ENCODE measurements around the gene LRRC14B. TPM values are rescaled to one million over a fixed set of nuclear protein-coding genes. Genes with fewer than 3 reads are reported as not detected.

The LRRC14B gene
- total RNA-seq, 4 donors from 2014 or later, result not detected

- Histone ChIP-seq H3K36me3 (no peaks in the 10 kb centered on the region), H3K27me3 (no peaks in the 10 kb centered on the region), H3K9me3 (peaks cover 0 to 13% (median 4%) of the 10 kb centered on the region in 4 donors), H3K27ac (no peak overlapping the region), H3K4me1 (no peaks in the 10 kb centered on the region), H3K4me3 (no peak overlapping the region)
- DNase-seq, result no peak
- TF ChIP-seq, protein P1, sequence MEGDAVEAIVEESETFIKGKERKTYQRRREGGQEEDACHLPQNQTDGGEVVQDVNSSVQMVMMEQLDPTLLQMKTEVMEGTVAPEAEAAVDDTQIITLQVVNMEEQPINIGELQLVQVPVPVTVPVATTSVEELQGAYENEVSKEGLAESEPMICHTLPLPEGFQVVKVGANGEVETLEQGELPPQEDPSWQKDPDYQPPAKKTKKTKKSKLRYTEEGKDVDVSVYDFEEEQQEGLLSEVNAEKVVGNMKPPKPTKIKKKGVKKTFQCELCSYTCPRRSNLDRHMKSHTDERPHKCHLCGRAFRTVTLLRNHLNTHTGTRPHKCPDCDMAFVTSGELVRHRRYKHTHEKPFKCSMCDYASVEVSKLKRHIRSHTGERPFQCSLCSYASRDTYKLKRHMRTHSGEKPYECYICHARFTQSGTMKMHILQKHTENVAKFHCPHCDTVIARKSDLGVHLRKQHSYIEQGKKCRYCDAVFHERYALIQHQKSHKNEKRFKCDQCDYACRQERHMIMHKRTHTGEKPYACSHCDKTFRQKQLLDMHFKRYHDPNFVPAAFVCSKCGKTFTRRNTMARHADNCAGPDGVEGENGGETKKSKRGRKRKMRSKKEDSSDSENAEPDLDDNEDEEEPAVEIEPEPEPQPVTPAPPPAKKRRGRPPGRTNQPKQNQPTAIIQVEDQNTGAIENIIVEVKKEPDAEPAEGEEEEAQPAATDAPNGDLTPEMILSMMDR (IDR thresholded peaks at IDR 0.05), result no peak
- no peak for TF ChIP-seq POLR2A (IDR thresholded peaks at IDR 0.05)
These were observed 45.5 kb upstream of the LRRC14B start for GRCh38 chr5:145585-146323.

DNA sequence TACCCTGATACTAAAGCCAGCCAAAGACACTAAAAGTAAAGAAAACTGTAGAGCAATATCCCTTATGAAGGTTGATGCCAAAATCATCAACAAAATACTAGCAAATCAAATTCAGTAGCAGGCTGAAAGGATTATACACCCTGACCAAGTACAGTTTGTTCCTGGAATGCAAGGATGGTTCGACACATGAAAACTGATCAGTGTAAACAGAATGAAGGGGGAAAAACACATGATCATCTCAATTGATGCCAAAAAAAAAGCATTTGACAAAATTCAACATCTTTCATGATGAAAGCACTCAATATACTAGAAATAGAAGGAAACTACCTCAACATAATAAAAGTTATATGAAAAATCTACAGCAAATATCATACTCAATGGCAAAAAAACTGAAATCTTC is 43.5 kb upstream of the LRRC14B start:
- Histone ChIP-seq H3K4me1 (no peaks in the 10 kb centered on the region), H3K36me3 (no peaks in the 10 kb centered on the region), H3K4me3 (no peak overlapping the region), H3K27ac (no peak overlapping the region), H3K27me3 (no peaks in the 10 kb centered on the region), H3K9me3 (peaks cover 0 to 13% (median 4%) of the 10 kb centered on the region in 4 donors)
- TF ChIP-seq POLR2A (IDR thresholded peaks at IDR 0.05), result no peak
- TF ChIP-seq, protein P1 (IDR thresholded peaks at IDR 0.05), result no peak
- no peak for DNase-seq

GRCh38 chr5:149745-150485 is 41.4 kb upstream of the LRRC14B start:
- H3K27ac ChIP-seq, result no peak overlapping the region
- H3K4me1 ChIP-seq, result no peaks in the 10 kb centered on the region
- no peak overlapping the region for H3K4me3 ChIP-seq
- DNase-seq, result no peak
- H3K27me3 ChIP-seq, result no peaks in the 10 kb centered on the region
- H3K36me3 ChIP-seq, result no peaks in the 10 kb centered on the region
- peaks cover 0 to 13% (median 4%) of the 10 kb centered on the region in 4 donors for H3K9me3 ChIP-seq
- TF ChIP-seq POLR2A (IDR thresholded peaks at IDR 0.05), result no peak
- TF ChIP-seq, protein P1 (IDR thresholded peaks at IDR 0.05), result no peak

GRCh38 chr5:150746-151145 is 40.5 kb upstream of the LRRC14B start:
- no peaks in the 10 kb centered on the region for H3K36me3 ChIP-seq
- no peak for TF ChIP-seq POLR2A (IDR thresholded peaks at IDR 0.05)
- TF ChIP-seq, protein P1 (IDR thresholded peaks at IDR 0.05), result no peak
- no peaks in the 10 kb centered on the region for H3K4me1 ChIP-seq
- no peak for DNase-seq
- no peak overlapping the region for H3K4me3 ChIP-seq
- no peak overlapping the region for H3K27ac ChIP-seq
- H3K9me3 ChIP-seq, result peaks cover 0 to 13% (median 4%) of the 10 kb centered on the region in 4 donors
- H3K27me3 ChIP-seq, result no peaks in the 10 kb centered on the region

GRCh38 chr5:152077-152476 is 39.2 kb upstream of the LRRC14B start:
- no peak overlapping the region for H3K4me3 ChIP-seq
- no peaks in the 10 kb centered on the region for H3K36me3 ChIP-seq
- no peaks in the 10 kb centered on the region for H3K4me1 ChIP-seq
- H3K9me3 ChIP-seq, result peaks cover 0 to 10% (median 2%) of the 10 kb centered on the region in 4 donors
- DNase-seq, result no peak
- TF ChIP-seq, protein P1 (IDR thresholded peaks at IDR 0.05), result no peak
- TF ChIP-seq POLR2A (IDR thresholded peaks at IDR 0.05), result no peak
- no peak overlapping the region for H3K27ac ChIP-seq
- no peaks in the 10 kb centered on the region for H3K27me3 ChIP-seq

Measured in Peyer's patch (tissue), 4 donors.